ENCODE results near the gene PRAF2.
A peak's percentile ranks its signal among the peaks of the same experiment; 100 is the strongest.

Gene PRAF2

DNA sequence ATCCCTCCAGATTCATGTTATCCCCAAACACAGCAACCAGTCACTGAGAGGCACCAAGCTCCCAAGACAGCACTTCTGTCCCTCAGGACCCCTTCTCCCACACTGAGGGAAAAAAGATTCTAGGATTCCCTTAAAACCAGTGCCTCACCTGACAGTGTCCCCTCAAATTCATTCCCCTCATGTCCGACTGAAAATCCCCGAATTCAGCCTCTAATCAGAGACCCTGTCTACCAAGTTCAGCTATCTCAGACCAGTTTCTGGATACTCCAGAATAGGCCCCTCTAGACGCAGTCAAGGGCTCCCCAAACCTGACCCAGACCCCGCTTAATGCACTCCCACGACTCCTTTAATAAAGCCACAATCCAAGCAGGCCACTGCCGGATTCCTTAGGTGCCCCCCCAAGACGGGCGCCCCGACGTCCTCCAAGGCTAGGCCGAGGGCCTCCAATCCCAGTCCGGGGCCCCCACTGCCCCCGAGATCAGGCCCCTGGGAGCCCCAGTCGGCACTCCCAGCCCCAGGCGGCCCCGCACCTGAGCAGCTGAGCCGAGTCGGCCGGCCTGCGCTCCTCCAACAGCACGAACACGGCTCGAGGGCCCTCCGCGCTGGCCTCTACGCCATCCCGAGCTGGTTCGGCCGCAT, 31.1 kb downstream of the PRAF2 start:
- no peak for DNase-seq (ENCODE audit: low read depth in 2 of 2)

- DNase-seq (ENCODE audit: low read depth in 2 of 2): no peak
Measured at GRCh38 chrX:49041744-49042580, 31.8 kb downstream of the PRAF2 start.

DNA sequence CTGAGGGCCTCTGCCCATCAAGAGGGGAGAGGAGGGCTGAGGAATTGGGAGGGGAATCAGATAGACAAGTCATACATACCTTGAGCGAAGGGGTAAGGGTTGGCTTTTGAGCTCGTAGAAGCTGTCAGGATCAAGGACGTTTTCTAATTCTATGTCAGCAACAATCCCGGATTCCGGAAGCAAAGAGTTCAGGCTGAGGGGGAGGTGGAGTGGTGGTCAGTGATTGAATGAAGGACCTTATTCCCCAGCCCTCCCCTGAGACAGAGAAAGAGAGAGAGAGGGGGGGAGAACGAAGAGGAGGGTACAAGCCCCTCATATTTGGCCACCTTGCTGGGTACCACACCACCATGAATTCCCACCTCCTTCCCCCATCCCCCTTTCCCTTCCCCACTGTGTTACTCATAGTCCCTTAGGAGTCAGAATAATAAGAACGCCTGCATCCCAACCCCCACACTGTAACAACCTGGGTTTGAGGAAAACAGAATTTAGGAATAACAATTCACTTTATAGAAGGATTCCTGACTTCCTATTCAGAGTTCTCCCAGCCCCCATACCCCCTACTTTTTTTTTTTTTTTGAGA, 33.3 kb downstream of the PRAF2 start:
- DNase-seq (ENCODE audit: low read depth in 2 of 2): no peak

DNA sequence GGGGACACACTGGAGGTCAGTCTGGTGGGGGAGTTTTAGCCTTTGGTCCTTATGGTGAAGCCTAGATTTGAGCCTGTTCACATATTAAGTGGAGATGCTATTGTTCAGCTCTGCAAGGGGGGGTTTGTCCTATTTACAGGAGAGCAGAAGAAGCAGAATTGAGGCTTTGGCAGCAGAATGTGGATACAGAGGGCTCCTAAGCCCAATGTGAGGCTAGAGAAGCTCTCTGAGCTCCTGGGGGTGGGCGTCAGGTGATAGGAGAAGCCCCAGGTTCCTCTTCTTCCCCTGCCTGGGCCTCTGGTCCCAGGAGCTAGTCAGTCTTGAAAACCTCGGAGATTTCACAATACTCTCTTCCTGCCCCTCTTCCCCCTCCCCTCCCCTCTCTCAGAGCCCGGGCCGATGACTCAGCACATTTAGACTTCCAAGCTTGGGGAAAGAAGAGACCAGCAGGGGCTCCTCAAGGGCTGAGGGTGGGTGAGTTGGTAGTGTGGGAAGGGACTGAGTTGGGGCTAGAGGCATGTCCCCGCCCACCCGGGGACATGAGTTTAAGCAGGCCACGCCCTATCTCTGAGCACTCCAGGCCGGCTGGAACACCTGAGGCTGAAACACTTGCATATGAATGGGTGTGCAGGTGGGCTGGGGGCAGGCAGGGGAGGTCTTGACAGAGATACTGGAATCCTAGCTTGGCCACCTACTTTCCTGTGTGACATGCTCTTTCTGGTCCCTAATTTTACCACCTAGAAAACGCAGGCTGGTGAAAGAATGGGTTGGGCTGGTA, 34.0 kb downstream of the PRAF2 start:
- DNase-seq (ENCODE audit: low read depth in 2 of 2): peak; percentile 18 to 26

DNA sequence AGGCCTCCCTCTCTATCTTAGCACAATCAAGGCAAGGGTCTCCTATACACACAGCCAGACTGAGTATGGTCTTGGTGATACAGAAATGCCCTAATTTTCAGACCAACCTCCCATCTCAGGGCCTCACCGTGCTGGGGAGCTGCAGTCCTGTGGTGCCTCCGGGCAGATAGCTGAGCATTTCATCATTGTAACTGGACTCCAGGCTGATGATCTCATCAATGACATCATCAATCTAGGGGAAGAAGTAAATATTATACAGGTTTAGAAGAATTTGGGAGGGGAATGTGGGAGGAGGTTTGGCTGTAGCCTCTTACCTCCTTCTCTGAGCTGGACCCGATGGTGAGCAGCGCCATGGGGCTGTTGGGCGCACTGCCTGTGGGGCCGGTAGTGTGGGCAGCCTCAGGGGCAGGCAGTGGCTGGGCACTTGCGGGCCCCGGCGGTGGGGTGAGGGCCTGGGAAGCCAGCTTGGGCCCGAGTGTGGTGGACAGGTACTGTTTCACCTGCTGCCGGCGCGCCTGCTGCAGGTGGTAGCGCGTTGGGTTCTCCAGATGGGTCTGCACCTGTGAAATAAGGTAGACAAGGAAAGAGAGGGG, 35.8 kb downstream of the PRAF2 start:
- no peak for DNase-seq (ENCODE audit: low read depth in 2 of 2)

- DNase-seq (ENCODE audit: low read depth in 2 of 2): no peak
Measured at GRCh38 chrX:49030283-49030682, 43.5 kb downstream of the PRAF2 start.

DNA sequence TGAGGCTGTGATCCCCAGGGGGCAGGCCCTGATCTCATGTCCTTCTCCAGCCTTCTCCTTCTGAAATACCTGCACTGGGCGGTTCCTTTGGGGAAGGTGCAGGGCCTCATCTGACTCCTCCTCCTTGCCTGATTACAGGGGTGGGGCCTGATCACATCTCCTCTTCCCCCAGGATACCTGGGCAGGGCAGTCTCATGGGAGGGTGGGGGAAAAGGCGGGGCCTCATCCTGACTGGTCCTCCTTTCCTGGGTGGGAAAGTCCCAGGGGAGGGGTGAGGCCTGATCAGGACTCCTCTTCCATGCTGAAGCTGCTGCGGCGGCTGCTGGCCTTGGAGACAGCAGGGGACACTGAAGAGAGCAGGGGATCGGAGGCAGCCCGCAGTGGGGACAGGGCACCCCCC, 43.9 kb downstream of the PRAF2 start:
- DNase-seq (ENCODE audit: low read depth in 2 of 2): no peak
